ENCODE measurements around the gene GPATCH2L.

Gene GPATCH2L

GRCh38 chr14:76143642-76144041, 8.1 kb upstream of the GPATCH2L start:
- Histone ChIP-seq H3K4me3 (no peak overlapping the region), H3K36me3 (ENCODE audit: insufficient read depth, low read length) (no peaks in the 10 kb centered on the region), H3K9me3 (ENCODE audit: low read depth, low read length) (no peaks in the 10 kb centered on the region; the same call in 1 of the 2 replicates), H3K27ac (no peak overlapping the region), H3K9ac (ENCODE audit: insufficient read length) (no peak overlapping the region)
- DNase-seq (ENCODE audit: low read depth, low spot score): no peak
- TF ChIP-seq FOXP2 (optimal IDR thresholded peaks at IDR 0.05; ENCODE audit: control extremely low read depth, extremely low read length, insufficient read depth) (no peak), EZH2 (IDR thresholded peaks at IDR 0.05) (no peak), POLR2AphosphoS5 (IDR thresholded peaks at IDR 0.05; ENCODE audit: borderline replicate concordance, low read depth, low read length) (no peak)

- no peak overlapping the region for H3K9ac ChIP-seq (ENCODE audit: insufficient read length)
- no peaks in the 10 kb centered on the region for H3K36me3 ChIP-seq (ENCODE audit: insufficient read depth, low read length)
- H3K9me3 ChIP-seq (ENCODE audit: low read depth, low read length): no peaks in the 10 kb centered on the region; the same call in 1 of the 2 replicates
- no peak overlapping the region for H3K4me3 ChIP-seq
- no peak for TF ChIP-seq FOXP2 (optimal IDR thresholded peaks at IDR 0.05; ENCODE audit: control extremely low read depth, extremely low read length, insufficient read depth)
- TF ChIP-seq EZH2 (IDR thresholded peaks at IDR 0.05): no peak
- TF ChIP-seq POLR2AphosphoS5 (IDR thresholded peaks at IDR 0.05; ENCODE audit: borderline replicate concordance, low read depth, low read length): no peak
- no peak for DNase-seq (ENCODE audit: low read depth, low spot score)
- no peak overlapping the region for H3K27ac ChIP-seq
These were observed 4.7 kb upstream of the GPATCH2L start for GRCh38 chr14:76146976-76147375.

- H3K4me3 ChIP-seq: no peak overlapping the region
- no peak for DNase-seq (ENCODE audit: low read depth, low spot score)
- no peak overlapping the region for H3K9ac ChIP-seq (ENCODE audit: insufficient read length)
- H3K9me3 ChIP-seq (ENCODE audit: low read depth, low read length): no peaks in the 10 kb centered on the region
- H3K36me3 ChIP-seq (ENCODE audit: insufficient read depth, low read length): peaks cover under 1% of the 10 kb centered on the region; the same call in 1 of the 2 replicates
- H3K27ac ChIP-seq: no peak overlapping the region
- TF ChIP-seq FOXP2 (optimal IDR thresholded peaks at IDR 0.05; ENCODE audit: control extremely low read depth, extremely low read length, insufficient read depth) (no peak), EZH2 (IDR thresholded peaks at IDR 0.05) (no peak), POLR2AphosphoS5 (IDR thresholded peaks at IDR 0.05; ENCODE audit: borderline replicate concordance, low read depth, low read length) (no peak)
These were observed 2.5 kb upstream of the GPATCH2L start for GRCh38 chr14:76149196-76149595.

GRCh38 chr14:76152333-76152681, 585 bp downstream of the GPATCH2L start:
- no peak for TF ChIP-seq POLR2AphosphoS5 (IDR thresholded peaks at IDR 0.05; ENCODE audit: borderline replicate concordance, low read depth, low read length)
- TF ChIP-seq FOXP2 (optimal IDR thresholded peaks at IDR 0.05; ENCODE audit: control extremely low read depth, extremely low read length, insufficient read depth): no peak
- TF ChIP-seq EZH2 (IDR thresholded peaks at IDR 0.05): no peak
- no peak for DNase-seq (ENCODE audit: low read depth, low spot score)
- Histone ChIP-seq H3K9me3 (ENCODE audit: low read depth, low read length) (no peaks in the 10 kb centered on the region), H3K36me3 (ENCODE audit: insufficient read depth, low read length) (peaks cover 26% of the 10 kb centered on the region), H3K27ac (0 out of 2 replicates have a peak overlapping the region, but pooled peaks have one; percentile 28), H3K4me3 (peak overlapping the region; percentile 95), H3K9ac (ENCODE audit: insufficient read length) (peak overlapping the region; percentile 95)

- no peaks in the 10 kb centered on the region for H3K9me3 ChIP-seq (ENCODE audit: low read depth, low read length)
- H3K4me3 ChIP-seq: no peak overlapping the region
- TF ChIP-seq FOXP2 (optimal IDR thresholded peaks at IDR 0.05; ENCODE audit: control extremely low read depth, extremely low read length, insufficient read depth) (no peak), EZH2 (IDR thresholded peaks at IDR 0.05) (no peak), POLR2AphosphoS5 (IDR thresholded peaks at IDR 0.05; ENCODE audit: borderline replicate concordance, low read depth, low read length) (no peak)
- H3K36me3 ChIP-seq (ENCODE audit: insufficient read depth, low read length): peaks cover 40% of the 10 kb centered on the region
- DNase-seq (ENCODE audit: low read depth, low spot score): no peak
- peak overlapping the region; percentile 34 for H3K9ac ChIP-seq (ENCODE audit: insufficient read length)
- H3K27ac ChIP-seq: no peak overlapping the region
These were observed 2.2 kb downstream of the GPATCH2L start for GRCh38 chr14:76153919-76154318.

- peak overlapping the region; percentile 12 for H3K9ac ChIP-seq (ENCODE audit: insufficient read length)
These were observed 2.9 kb downstream of the GPATCH2L start for GRCh38 chr14:76154539-76155126.

GRCh38 chr14:76163668-76164363, 12.1 kb downstream of the GPATCH2L start:
- Histone ChIP-seq H3K36me3 (ENCODE audit: insufficient read depth, low read length) (peaks cover 44% of the 10 kb centered on the region), H3K27ac (no peak overlapping the region), H3K9me3 (ENCODE audit: low read depth, low read length) (no peaks in the 10 kb centered on the region), H3K9ac (ENCODE audit: insufficient read length) (no peak overlapping the region), H3K4me3 (no peak overlapping the region)
- TF ChIP-seq EZH2 (IDR thresholded peaks at IDR 0.05) (no peak), POLR2AphosphoS5 (IDR thresholded peaks at IDR 0.05; ENCODE audit: borderline replicate concordance, low read depth, low read length) (no peak), FOXP2 (optimal IDR thresholded peaks at IDR 0.05; ENCODE audit: control extremely low read depth, extremely low read length, insufficient read depth) (no peak)
- no peak for DNase-seq (ENCODE audit: low read depth, low spot score)

More at GRCh38 chr14:76154539-76155126, 2.9 kb downstream of the GPATCH2L start:
- DNase-seq (ENCODE audit: low read depth, low spot score): no peak
- Histone ChIP-seq H3K36me3 (ENCODE audit: insufficient read depth, low read length) (peaks cover 47% of the 10 kb centered on the region), H3K27ac (no peak overlapping the region), H3K9me3 (ENCODE audit: low read depth, low read length) (no peaks in the 10 kb centered on the region), H3K4me3 (peak overlapping the region; percentile 48)
- TF ChIP-seq FOXP2 (optimal IDR thresholded peaks at IDR 0.05; ENCODE audit: control extremely low read depth, extremely low read length, insufficient read depth): no peak
- TF ChIP-seq EZH2 (IDR thresholded peaks at IDR 0.05): no peak
- TF ChIP-seq POLR2AphosphoS5 (IDR thresholded peaks at IDR 0.05; ENCODE audit: borderline replicate concordance, low read depth, low read length): no peak

GRCh38 chr14:76168531-76168930, 16.8 kb downstream of the GPATCH2L start:
- peaks cover 60% of the 10 kb centered on the region for H3K36me3 ChIP-seq (ENCODE audit: insufficient read depth, low read length)
- H3K27ac ChIP-seq: no peak overlapping the region
- H3K4me3 ChIP-seq: no peak overlapping the region
- DNase-seq (ENCODE audit: low read depth, low spot score): no peak
- H3K9me3 ChIP-seq (ENCODE audit: low read depth, low read length): no peaks in the 10 kb centered on the region
- TF ChIP-seq POLR2AphosphoS5 (IDR thresholded peaks at IDR 0.05; ENCODE audit: borderline replicate concordance, low read depth, low read length): no peak
- no peak for TF ChIP-seq EZH2 (IDR thresholded peaks at IDR 0.05)
- H3K9ac ChIP-seq (ENCODE audit: insufficient read length): no peak overlapping the region
